Neuronal stem cell (in vitro differentiated cells): ENCODE measurements around the gene SCFD1.

Experiments used
- DNase-seq: peaks from one replicate; pipeline ENCODE4 v3.0.0-alpha.2; 2013; ENCODE audit warnings: low spot score
- H2AFZ ChIP-seq: one replicate; pipeline ENCODE4 v1.6.1; 2013; ENCODE audit warnings: mild to moderate bottlenecking, low read length, inconsistent platforms
- H2AK5ac ChIP-seq: 2 replicates; pipeline ENCODE4 v1.6.1; 2013; ENCODE audit warnings: low read depth, mild to moderate bottlenecking, inconsistent platforms, low read length, moderate library complexity, mixed read lengths
- H2BK120ac ChIP-seq: 2 replicates; pipeline ENCODE4 v1.6.1; 2013; ENCODE audit warnings: low read depth, mild to moderate bottlenecking, inconsistent platforms, low read length, moderate library complexity, mixed read lengths
- H2BK12ac ChIP-seq: one replicate; pipeline ENCODE4 v1.6.1; 2013; ENCODE audit warnings: low read length, inconsistent platforms
- H2BK15ac ChIP-seq: 2 replicates; pipeline ENCODE4 v1.6.1; 2013; ENCODE audit warnings: mild to moderate bottlenecking, low read length, inconsistent platforms, mixed read lengths
- H2BK5ac ChIP-seq: one replicate; pipeline ENCODE4 v1.6.1; 2013; ENCODE audit warnings: inconsistent platforms, mild to moderate bottlenecking, low read length, moderate library complexity
- H3K14ac ChIP-seq: one replicate; pipeline ENCODE4 v1.6.1; 2013; ENCODE audit warnings: low read length, inconsistent platforms
- H3K18ac ChIP-seq: 2 replicates; pipeline ENCODE4 v1.6.1; 2013; ENCODE audit warnings: low read length, inconsistent platforms
- H3K23ac ChIP-seq: 2 replicates; pipeline ENCODE4 v1.6.1; 2013; ENCODE audit warnings: low read depth, mild to moderate bottlenecking, mixed read lengths, low read length, inconsistent platforms; ENCODE audit not compliant: poor library complexity
- H3K27ac ChIP-seq: replicated peaks from 3 replicates; pipeline ENCODE4 v1.5.1; 2013; ENCODE audit warnings: low read length, inconsistent platforms
- H3K27me3 ChIP-seq, 3 experiments: 2 replicates each; pipeline ENCODE4 v1.6.1; 2013; ENCODE audit warnings: low read length in 3 of 3, mild to moderate bottlenecking in 2 of 3, inconsistent platforms in 1 of 3, low read depth in 1 of 3, mixed read lengths in 1 of 3, moderate library complexity in 1 of 3; ENCODE audit not compliant: control insufficient read depth in 3 of 3, insufficient read depth in 3 of 3
- H3K36me3 ChIP-seq, 2 donors: replicated peaks in 1 of 2; 2 replicates each; pipeline ENCODE4 v1.6.1; 2013; ENCODE audit warnings: low read length in 2 of 2; ENCODE audit not compliant: control insufficient read depth in 2 of 2, insufficient read depth in 2 of 2
- H3K4ac ChIP-seq: 2 replicates; pipeline ENCODE4 v1.6.1; 2013; ENCODE audit warnings: inconsistent platforms, mild to moderate bottlenecking, low read length, moderate library complexity
- H3K4me1 ChIP-seq, 2 donors: 1 replicate in 1 of 2; 2 replicates in 1 of 2; pipeline ENCODE4 v1.6.1; 2013; ENCODE audit warnings: low read length in 2 of 2, low read depth in 1 of 2; ENCODE audit not compliant: control insufficient read depth in 2 of 2, insufficient read depth in 1 of 2
- H3K4me2 ChIP-seq: one replicate; pipeline ENCODE4 v1.6.1; 2013; ENCODE audit warnings: mild to moderate bottlenecking, low read length, inconsistent platforms; ENCODE audit not compliant: insufficient read depth, poor library complexity, severe bottlenecking
- H3K4me3 ChIP-seq, 2 donors: 2 replicates each; pipeline ENCODE4 v1.5.1; 2013; ENCODE audit warnings: low read length in 2 of 2, mild to moderate bottlenecking in 2 of 2, inconsistent platforms in 1 of 2, moderate library complexity in 1 of 2
- H3K79me1 ChIP-seq: one replicate; pipeline ENCODE4 v1.6.1; 2013; ENCODE audit warnings: low read depth, mild to moderate bottlenecking, inconsistent platforms, low read length, moderate library complexity
- H3K9ac ChIP-seq: one replicate; pipeline ENCODE4 v1.6.1; 2013; ENCODE audit warnings: mild to moderate bottlenecking, low read depth, low read length, inconsistent platforms; ENCODE audit not compliant: poor library complexity
- H3K9me3 ChIP-seq, 2 donors: replicated peaks in 1 of 2; 2 replicates each; pipeline versions ENCODE3 to v1.6.1; 2013; ENCODE audit warnings: low read length in 2 of 2, mild to moderate bottlenecking in 2 of 2, inconsistent platforms in 1 of 2, low read depth in 1 of 2, mixed read lengths in 1 of 2, moderate library complexity in 1 of 2; ENCODE audit not compliant: control insufficient read depth in 2 of 2, insufficient read depth in 1 of 2
- H4K8ac ChIP-seq: one replicate; pipeline ENCODE4 v1.6.1; 2013; ENCODE audit warnings: low read depth, mild to moderate bottlenecking, inconsistent platforms, low read length, moderate library complexity
- H4K91ac ChIP-seq: one replicate; pipeline ENCODE4 v1.6.1; 2013; ENCODE audit warnings: low read length, low read depth, mild to moderate bottlenecking, inconsistent platforms; ENCODE audit not compliant: poor library complexity
- WGBS, 2 donors: extraction: QIAGEN DNeasy Blood & Tissue Kit; methylation state at CpG; one replicate each; pipeline ENCODE4 v1.1.7; 2013; ENCODE audit warnings: missing lambda C conversion rate in 2 of 2, mixed read lengths in 1 of 2; ENCODE audit not compliant: insufficient read length in 2 of 2, insufficient replicate concordance in 1 of 2; ENCODE audit errors: extremely low coverage in 2 of 2; 5-methylcytosine and 5-hydroxymethylcytosine counted together

The SCFD1 gene

GRCh38 chr14:30581283-30581625 is 40.9 kb upstream of the SCFD1 start:
- H3K4ac ChIP-seq = no peak overlapping the region
- H3K27ac ChIP-seq = no peak overlapping the region
- H4K91ac ChIP-seq = no peak overlapping the region
- no peak overlapping the region for H3K14ac ChIP-seq
- WGBS, 2 donors = no CpG with 5 or more reads among the region's 7 CpGs
- H4K8ac ChIP-seq = no peak overlapping the region
- H3K4me3 ChIP-seq = no peak overlapping the region
- H3K9me3 ChIP-seq = peaks cover 3 to 32% of the 10 kb centered on the region in 2 donors
- H3K18ac ChIP-seq = no peak overlapping the region
- peaks cover 2 to 41% of the 10 kb centered on the region in 2 donors for H3K36me3 ChIP-seq
- DNase-seq = no peak
- H3K27me3 ChIP-seq = no peaks in the 10 kb centered on the region
- H3K23ac ChIP-seq = no peak overlapping the region
- no peak overlapping the region for H3K4me2 ChIP-seq
- H2BK12ac ChIP-seq = no peak overlapping the region
- no peak overlapping the region for H2AFZ ChIP-seq
- no peak overlapping the region for H2BK120ac ChIP-seq
- no peak overlapping the region for H3K9ac ChIP-seq
- no peaks in the 10 kb centered on the region for H3K79me1 ChIP-seq
- H2BK15ac ChIP-seq = no peak overlapping the region
- H2BK5ac ChIP-seq = no peak overlapping the region
- peaks cover 0 to 3% of the 10 kb centered on the region in 2 donors for H3K4me1 ChIP-seq
- H2AK5ac ChIP-seq = no peak overlapping the region

- H2BK5ac ChIP-seq = no peak overlapping the region
- H4K8ac ChIP-seq = no peak overlapping the region
- no peak overlapping the region for H2AK5ac ChIP-seq
- no peak overlapping the region for H2BK120ac ChIP-seq
- peaks cover 0 to 1% of the 10 kb centered on the region in 2 donors for H3K4me1 ChIP-seq
- no peak overlapping the region for H3K18ac ChIP-seq
- peaks cover 2 to 52% of the 10 kb centered on the region in 2 donors for H3K36me3 ChIP-seq
- H3K4me2 ChIP-seq = no peak overlapping the region
- H3K14ac ChIP-seq = no peak overlapping the region
- H3K4ac ChIP-seq = no peak overlapping the region
- peaks cover 3 to 32% of the 10 kb centered on the region in 2 donors for H3K9me3 ChIP-seq
- H3K27me3 ChIP-seq = no peaks in the 10 kb centered on the region
- H2BK15ac ChIP-seq = no peak overlapping the region
- no peak overlapping the region for H3K27ac ChIP-seq
- no peak overlapping the region for H3K9ac ChIP-seq
- H2AFZ ChIP-seq = no peak overlapping the region
- no peak overlapping the region for H3K4me3 ChIP-seq
- no peak overlapping the region for H3K23ac ChIP-seq
- WGBS, 2 donors = no CpG with 5 or more reads among the region's 1 CpG
- H4K91ac ChIP-seq = no peak overlapping the region
- DNase-seq = no peak
- no peak overlapping the region for H2BK12ac ChIP-seq
- H3K79me1 ChIP-seq = no peaks in the 10 kb centered on the region
Observed at GRCh38 chr14:30582376-30582775, 39.7 kb upstream of the SCFD1 start.

GRCh38 chr14:30584058-30584630 is 38.0 kb upstream of the SCFD1 start:
- H3K4me3 ChIP-seq = no peak overlapping the region
- no peak for DNase-seq

GRCh38 chr14:30585204-30585603 is 36.9 kb upstream of the SCFD1 start:
- H2BK12ac ChIP-seq = no peak overlapping the region
- H3K23ac ChIP-seq = no peak overlapping the region
- no peak overlapping the region for H3K27ac ChIP-seq
- peaks cover 2 to 78% of the 10 kb centered on the region in 2 donors for H3K36me3 ChIP-seq
- H3K18ac ChIP-seq = no peak overlapping the region
- H2BK15ac ChIP-seq = no peak overlapping the region
- H2BK120ac ChIP-seq = no peak overlapping the region
- no peak overlapping the region for H3K4ac ChIP-seq
- H3K79me1 ChIP-seq = no peaks in the 10 kb centered on the region
- no peak for DNase-seq
- H4K8ac ChIP-seq = no peak overlapping the region
- H2AK5ac ChIP-seq = no peak overlapping the region
- no peaks in the 10 kb centered on the region for H3K27me3 ChIP-seq
- H3K14ac ChIP-seq = no peak overlapping the region
- no peak overlapping the region for H3K4me3 ChIP-seq
- H3K4me1 ChIP-seq = no peaks in the 10 kb centered on the region
- no peak overlapping the region for H3K4me2 ChIP-seq
- H2AFZ ChIP-seq = no peak overlapping the region
- no peak overlapping the region for H3K9ac ChIP-seq
- H2BK5ac ChIP-seq = no peak overlapping the region
- H3K9me3 ChIP-seq = peaks cover 3 to 32% of the 10 kb centered on the region in 2 donors
- no peak overlapping the region for H4K91ac ChIP-seq

More at GRCh38 chr14:30584058-30584630, 38.0 kb upstream of the SCFD1 start:
- Histone ChIP-seq H3K9ac (no peak overlapping the region), H4K91ac (no peak overlapping the region), H3K4me1 (no peaks in the 10 kb centered on the region), H3K27ac (no peak overlapping the region), H3K36me3 (peaks cover 2 to 68% of the 10 kb centered on the region in 2 donors), H3K4me2 (no peak overlapping the region), H2BK15ac (no peak overlapping the region), H3K23ac (no peak overlapping the region), H3K4ac (no peak overlapping the region), H3K79me1 (no peaks in the 10 kb centered on the region), H2BK12ac (no peak overlapping the region), H2AK5ac (no peak overlapping the region), H3K27me3 (no peaks in the 10 kb centered on the region), H3K18ac (no peak overlapping the region), H4K8ac (no peak overlapping the region), H3K14ac (no peak overlapping the region), H3K9me3 (peaks cover 3 to 32% of the 10 kb centered on the region in 2 donors), H2AFZ (no peak overlapping the region), H2BK5ac (no peak overlapping the region), H2BK120ac (no peak overlapping the region)
